NCI-H1436 treated with DMSO at 0.1 percent for 48 hours (cell line): ENCODE data around the gene TRDN.
A peak's percentile ranks its signal among the peaks of the same experiment; 100 is the strongest.
"Not testable (repeated sequence)": the region's sequence is repeated elsewhere in the genome, so short reads cannot be mapped to it uniquely, and the experiment has no call there.

ENCODE experiments used
- DNase-seq: peaks from one replicate; lab custom pipeline; 2025; lab: John Stamatoyannopoulos, UW

Gene TRDN

GRCh38 chr6:123402052-123402451, 234.7 kb downstream of the TRDN start:
- no peak for DNase-seq

DNA sequence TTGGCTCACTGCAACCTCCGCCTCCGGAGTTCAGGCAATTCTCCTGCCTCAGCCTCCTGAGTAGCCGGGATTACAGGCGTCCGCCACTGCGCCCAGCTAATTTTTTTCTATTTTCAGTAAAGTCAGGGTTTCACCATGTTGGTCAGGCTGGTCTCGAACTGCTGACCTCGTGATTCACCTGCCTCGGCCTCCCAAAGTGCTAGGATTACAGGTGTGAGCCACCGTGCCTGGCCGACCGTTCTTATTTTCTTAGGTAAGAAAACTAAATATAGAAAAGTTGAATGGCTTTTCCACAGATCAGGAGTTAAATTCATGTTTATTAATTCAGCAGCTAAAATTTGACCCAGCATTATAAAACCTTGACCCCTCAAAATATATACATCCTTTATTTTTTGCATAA, 238.7 kb downstream of the TRDN start:
- DNase-seq, result no peak

DNA sequence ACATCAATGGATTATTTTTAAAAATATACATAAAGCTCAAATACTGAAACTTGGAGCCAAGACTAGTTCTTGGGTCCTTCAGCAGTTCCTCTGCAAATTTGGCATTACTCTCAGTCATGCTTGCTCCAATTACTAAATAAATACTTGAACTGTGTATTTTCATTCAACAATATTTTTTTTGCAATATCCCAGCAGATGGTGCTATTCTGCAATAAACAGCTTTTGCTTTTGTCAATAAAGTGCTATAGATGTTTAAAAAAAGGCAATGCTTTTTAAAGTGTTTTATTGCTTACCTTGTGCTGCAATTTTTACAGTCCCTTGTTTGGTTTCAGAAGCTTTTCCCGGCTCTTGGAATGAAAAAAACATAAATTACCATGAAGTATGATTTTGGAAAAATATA, 243.4 kb downstream of the TRDN start:
- peak; percentile 66 for DNase-seq

DNA sequence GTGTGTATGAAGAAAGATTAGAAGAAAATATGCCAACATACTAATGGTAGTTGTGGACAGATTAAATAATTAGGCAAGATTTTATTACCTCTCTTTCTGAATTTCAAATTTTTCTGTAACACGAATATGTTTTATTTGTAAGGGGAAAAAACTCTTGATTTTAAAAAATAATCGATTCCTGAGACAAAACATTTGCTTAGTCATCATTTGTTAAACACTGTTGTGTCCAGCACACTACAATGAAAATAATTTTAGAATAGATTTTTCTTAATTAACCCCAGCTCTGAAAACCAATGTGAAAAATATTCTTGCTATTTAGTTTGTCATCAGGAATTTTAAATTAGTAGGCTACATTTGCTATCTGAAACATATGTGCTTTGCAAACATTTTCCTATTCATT, 253.0 kb downstream of the TRDN start:
- no peak for DNase-seq

GRCh38 chr6:123380257-123380656, 256.5 kb downstream of the TRDN start:
- DNase-seq, result peak; percentile 48

DNA sequence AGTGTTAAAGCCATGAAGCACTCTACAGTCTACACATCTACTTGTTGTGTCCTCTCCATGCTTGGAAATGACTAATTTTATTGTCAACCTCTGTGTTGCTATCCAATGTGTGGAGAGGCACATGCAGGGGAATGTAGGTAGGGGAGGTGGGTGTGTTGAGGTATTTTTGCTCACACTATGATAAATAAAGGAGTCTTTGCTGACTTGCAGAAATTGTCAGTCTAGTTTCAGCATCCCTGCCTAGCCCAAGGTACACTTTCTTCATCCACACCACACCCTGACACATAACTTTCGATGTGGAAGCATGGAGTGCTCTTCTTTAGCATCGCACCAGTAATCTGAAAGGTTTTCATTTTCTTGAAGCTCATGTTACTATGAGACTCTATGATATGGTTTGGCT, 264.0 kb downstream of the TRDN start:
- DNase-seq, result no peak

GRCh38 chr6:123363912-123364311, 272.8 kb downstream of the TRDN start:
- DNase-seq, result no peak

DNA sequence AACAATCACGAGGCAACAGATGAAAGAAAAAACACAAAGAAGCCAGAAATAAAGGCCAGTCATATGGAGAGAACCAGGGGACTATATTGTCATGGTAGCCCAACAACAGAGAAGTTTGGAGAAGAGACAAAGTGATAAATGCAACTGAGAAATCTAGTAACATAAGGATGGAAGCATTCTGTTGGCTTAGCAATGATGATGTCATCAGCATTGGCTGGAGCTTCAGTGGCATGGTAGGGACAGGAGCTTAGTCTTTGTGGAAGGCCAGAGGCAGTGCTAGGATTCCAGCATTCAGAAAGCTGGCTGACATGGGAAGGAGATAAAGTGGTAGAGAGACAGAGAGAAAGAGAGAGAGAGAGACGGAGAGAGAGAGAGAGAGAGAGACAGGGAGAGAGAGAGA, 276.4 kb downstream of the TRDN start:
- DNase-seq, result no peak

- DNase-seq, result no peak
Observed at GRCh38 chr6:123352705-123353104, 284.0 kb downstream of the TRDN start.

GRCh38 chr6:123352279-123352678, 284.5 kb downstream of the TRDN start:
- no peak for DNase-seq

DNA sequence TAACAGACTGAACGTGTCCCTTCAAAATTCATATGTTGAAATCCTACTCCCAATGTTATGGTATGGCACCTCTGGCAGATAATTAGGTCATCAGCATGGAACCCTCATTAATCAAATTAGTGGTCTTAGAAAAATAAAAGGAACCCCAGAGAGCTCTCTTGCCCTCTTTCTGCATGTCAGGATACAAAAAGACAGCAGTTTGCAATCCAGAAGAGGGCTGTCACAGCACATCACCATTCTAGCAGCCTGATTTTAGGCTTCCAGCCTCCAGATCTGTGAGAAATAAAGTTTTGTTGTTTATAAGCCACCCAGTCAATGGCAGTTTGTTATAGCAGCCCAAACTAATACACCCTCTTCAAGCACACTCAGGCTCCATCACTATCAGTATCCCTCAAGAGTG, 292.9 kb downstream of the TRDN start:
- DNase-seq, result no peak

DNA sequence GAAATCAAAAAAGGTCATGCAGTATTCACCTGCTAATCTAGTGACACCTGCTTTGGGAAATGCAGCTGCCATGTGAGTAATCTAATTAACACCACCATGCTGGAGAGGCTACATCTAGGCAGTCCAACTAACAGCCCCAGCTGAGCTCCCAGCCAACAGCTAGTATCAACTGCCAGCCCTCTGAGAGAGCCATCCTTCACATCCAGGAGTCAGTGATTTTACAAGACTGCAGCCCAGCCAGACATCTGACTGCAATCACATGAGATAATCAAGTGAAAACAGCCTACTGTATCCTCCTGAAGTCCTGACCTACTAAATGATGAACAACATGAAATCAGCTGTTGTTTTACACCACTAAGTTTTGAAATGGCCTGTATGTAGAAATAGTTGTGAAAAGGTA, 298.4 kb downstream of the TRDN start:
- no peak for DNase-seq

DNA sequence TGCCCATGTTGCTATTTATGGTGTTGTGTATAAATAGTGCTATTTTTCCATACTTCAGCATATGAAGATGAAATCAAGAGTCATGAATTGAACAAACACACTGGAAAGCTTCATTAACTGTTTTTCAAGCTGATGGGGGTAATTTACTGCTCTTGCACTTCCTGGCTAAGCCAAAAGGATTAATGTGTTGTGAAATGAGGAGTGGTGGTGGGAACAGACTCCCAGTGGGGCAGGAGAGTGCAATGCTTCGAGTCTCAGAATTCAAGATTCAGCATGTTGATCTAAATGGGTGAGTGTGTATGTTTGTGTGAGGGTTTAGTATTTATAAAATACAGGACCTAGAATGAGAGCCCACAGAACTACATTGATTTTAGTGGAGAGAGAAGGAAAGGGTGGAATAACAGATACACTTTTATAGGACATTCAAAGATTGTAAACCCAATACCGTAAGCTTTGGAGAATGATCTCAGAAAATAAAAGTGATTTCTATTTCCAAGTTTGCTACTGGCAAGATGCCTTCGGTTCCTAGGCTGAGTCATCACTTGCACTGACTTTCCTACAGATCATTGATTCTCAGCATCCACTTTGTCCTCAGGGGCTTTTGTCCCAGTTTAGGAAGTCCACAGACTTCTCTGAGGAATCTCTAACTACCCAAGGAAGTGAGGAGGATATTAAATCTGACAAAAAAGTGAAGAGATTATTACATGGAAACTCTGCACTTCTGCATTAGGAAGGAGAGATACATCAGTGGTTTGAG, 303.6 kb downstream of the TRDN start:
- no peak for DNase-seq

GRCh38 chr6:123332070-123332469, 304.7 kb downstream of the TRDN start:
- no peak for DNase-seq

GRCh38 chr6:123329337-123329736, 307.4 kb downstream of the TRDN start:
- no peak for DNase-seq

GRCh38 chr6:123323452-123324329, 313.1 kb downstream of the TRDN start:
- no peak for DNase-seq

GRCh38 chr6:123321020-123321419, 315.7 kb downstream of the TRDN start:
- DNase-seq, result no peak

DNA sequence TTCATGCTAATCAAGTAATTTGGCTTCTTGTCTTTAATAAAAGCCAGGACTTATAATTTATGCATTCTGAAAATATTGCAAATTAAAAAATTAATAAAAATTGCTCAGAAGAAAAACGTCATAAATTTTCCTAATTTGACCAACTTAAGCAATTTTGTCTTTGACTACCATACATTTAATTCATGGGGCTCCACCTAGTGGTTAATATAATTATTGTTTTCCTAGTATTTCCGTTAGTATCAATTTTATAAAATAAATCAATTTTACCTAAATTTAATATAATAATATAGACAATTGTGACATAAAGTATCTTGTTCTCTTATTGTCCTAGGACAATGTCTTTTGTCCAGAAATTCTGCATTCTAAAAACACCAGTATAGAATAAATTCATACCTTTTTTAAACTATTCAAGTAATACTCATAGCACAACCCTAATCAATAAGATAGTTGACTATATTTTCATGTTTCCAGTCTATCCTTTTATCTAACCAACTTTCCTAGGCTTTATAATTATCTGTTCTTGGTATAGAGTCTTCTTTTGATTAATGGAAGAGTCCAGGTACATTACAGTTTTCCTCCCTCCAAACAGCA, 319.9 kb downstream of the TRDN start:
- DNase-seq, result no peak

GRCh38 chr6:123314459-123314858, 322.3 kb downstream of the TRDN start:
- not testable (repeated sequence) for DNase-seq

GRCh38 chr6:123309130-123309529, 327.6 kb downstream of the TRDN start:
- DNase-seq, result no peak

- no peak for DNase-seq
Observed at GRCh38 chr6:123306334-123306733, 330.4 kb downstream of the TRDN start.

DNA sequence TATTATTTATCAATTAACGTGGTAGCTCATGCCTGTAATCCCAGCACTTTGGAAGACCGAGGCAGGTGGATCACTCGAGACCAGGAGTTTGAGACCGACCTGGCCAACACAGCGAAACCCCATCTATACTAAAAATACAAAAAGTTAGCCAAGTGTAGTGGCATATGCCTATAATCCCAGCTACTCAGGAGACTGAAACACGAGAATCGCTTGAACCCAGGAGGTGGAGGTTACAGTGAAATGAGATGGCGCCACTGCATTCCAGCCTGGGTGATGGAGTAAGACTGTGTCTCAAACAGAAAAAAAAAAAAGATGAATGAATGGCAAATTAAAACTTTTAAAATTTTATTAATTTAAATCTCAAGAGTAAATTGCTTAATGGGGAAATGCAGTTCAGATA, 341.1 kb downstream of the TRDN start:
- no peak for DNase-seq

DNA sequence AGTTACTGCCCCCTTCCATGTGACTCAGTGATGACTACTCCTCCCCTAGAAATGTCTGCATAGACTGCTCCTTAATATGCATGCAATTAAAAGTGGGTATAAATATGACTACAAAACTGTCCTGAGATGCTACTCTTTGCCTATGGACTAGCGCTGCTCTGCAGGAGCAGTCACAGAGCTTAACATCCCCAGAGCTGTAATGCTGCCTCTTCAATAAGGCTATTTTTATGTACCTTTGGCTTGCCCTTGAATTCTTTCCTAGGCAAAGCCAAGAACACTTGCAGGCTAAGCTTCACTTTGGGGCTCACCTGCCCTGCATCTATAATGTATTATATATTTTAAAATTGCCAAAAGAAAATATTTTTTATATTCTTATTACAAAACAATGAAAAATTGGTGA, 341.6 kb downstream of the TRDN start:
- no peak for DNase-seq
